Heart left ventricle (tissue), 16 donors: ENCODE measurements around the gene TMEM123. TPM values are rescaled to one million over a fixed set of nuclear protein-coding genes. Genes with fewer than 3 reads are reported as not detected.

Experiments
- ATAC-seq, 4 donors: fragments of 200-7000 bp; cut with Tn5 transposase; one replicate each; pipeline ENCODE4 v1.9.1; 2020 to 2022; ENCODE audit warnings: moderate library complexity in 4 of 4, mild to moderate bottlenecking in 3 of 4, moderate number of reproducible peaks in 1 of 4
- DNase-seq, 5 donors: peaks; one replicate each; pipeline ENCODE4 v3.0.0-alpha.2; 2020
- H3K27ac ChIP-seq, 12 donors: fragments of 200-600 bp; sonication (generic) in 4 of 12; one replicate each; pipeline versions ENCODE4 v1.5.0 to v1.8.0; 2016 to 2022; ENCODE audit warnings: mild to moderate bottlenecking in 2 of 12
- H3K27me3 ChIP-seq, 9 donors: fragments of 200-600 bp; sonication (generic) in 2 of 9; one replicate each; pipeline versions ENCODE4 v1.5.1 to v1.8.0; 2016 to 2022; ENCODE audit warnings: mild to moderate bottlenecking in 3 of 9
- H3K36me3 ChIP-seq, 9 donors: fragments of 200-600 bp; sonication (generic) in 2 of 9; one replicate each; pipeline versions ENCODE4 v1.5.0 to v1.8.0; 2018 to 2022; ENCODE audit warnings: mild to moderate bottlenecking in 2 of 9
- H3K4me1 ChIP-seq, 12 donors: fragments of 200-600 bp; sonication (generic) in 4 of 12; one replicate each; pipeline versions ENCODE4 v1.5.0 to v1.8.0; 2016 to 2022; ENCODE audit warnings: mild to moderate bottlenecking in 3 of 12
- H3K4me3 ChIP-seq, 12 donors: fragments of 200-600 bp; sonication (generic) in 4 of 12; one replicate each; pipeline versions ENCODE4 v1.5.0 to v1.8.0; 2017 to 2022; ENCODE audit warnings: mild to moderate bottlenecking in 9 of 12, moderate library complexity in 4 of 12
- H3K9me3 ChIP-seq, 12 donors: fragments of 200-600 bp; sonication (generic) in 4 of 12; one replicate each; pipeline versions ENCODE4 v1.5.0 to v1.8.0; 2016 to 2022; ENCODE audit warnings: mild to moderate bottlenecking in 1 of 12
- POLR2A ChIP-seq, 2 donors: fragments of 450-650 bp; IDR thresholded peaks; one replicate each; pipeline ENCODE4 v1.6.1; 2017; ENCODE audit warnings: antibody characterized with exemption in 2 of 2, mild to moderate bottlenecking in 2 of 2, moderate library complexity in 2 of 2
- WGBS, 4 donors: extraction: QIAGEN DNeasy Blood & Tissue Kit in 2 of 4; methylation state at CpG; one replicate each; pipeline versions ENCODE4 v1.1.5 to v1.1.7; 2013 to 2018; 5-methylcytosine and 5-hydroxymethylcytosine counted together
- intact Hi-C, 10 donors: fragments of 100-400 bp; cut with DNase I; formaldehyde crosslinking; loops; one replicate each; pipeline versions ENCODE4 v1.11.1 to v1.14.2; 2022
- polyA plus RNA-seq, 2 donors: library from polyadenylated mRNA; stranded (reverse); fragments of 200-250 nt; gene quantifications; one replicate each; pipeline ENCODE4 v1.2.3, GENCODE V29; 2013
- total RNA-seq, 9 donors: library from RNA; depleted of rRNA in 2 of 9; stranded (reverse); fragments of >200 nt in 2 of 9; fragmentation: NEBNext Ultra II Directional in 3 of 9; extraction: Animal tissue kit (Norgen Biotek cat#: 25700) in 3 of 9; gene quantifications; one replicate each; pipeline versions ENCODE4 v1.1.0 to v1.2.4, GENCODE V29; 2016 to 2023
- TF ChIP-seq, protein P1 (sequence below), 12 donors: fragments of 200-600 bp; sonication (generic) in 4 of 12; IDR thresholded peaks; one replicate each; pipeline versions ENCODE4 v1.5.0 to v1.8.0; 2018 to 2022; ENCODE audit warnings: antibody characterized with exemption in 12 of 12, mild to moderate bottlenecking in 5 of 12
- donor health status: ischemic (EF 13 %, LVEDD 7.1; RV severe dilation, severe dysfunction).
- donor health status: healthy with polysubstance abuse.
- donor health status: DM: no; HTN: yes; CAD: no.
- donor health status: DM: no; HTN: no; CAD: no.
- donor health status: ischemic (EF 25% LVEDD 6.9; RV normal size, moderate dysfunction).
- donor health status: ischemic (EF 25% LVEDD 5.7; RV mildly dilated, moderate dysfunction).
- donor health status: healthy.
- donor health status: DM: yes; HTN: yes; CAD: no.
- donor health status: ischemic (EF 35%, LVEDD 5.7; RV mildly dilated, moderate dysfunction).
- donor health status: nonischemic (EF 11% LVEDD 7.7; RV severe dilation, severe dysfunction).
- donor health status: DM: yes; HTN: yes; CAD: no.
- donor health status: PGD.
- donor health status: ischemic (EF 29% LVEDD 5.4; RV normal size, mild dysfunction).
- donor health status: nonischemic (EF 23%, LVEDD 6.1; RV moderate dilation, normal function).

The TMEM123 gene
- total and polyA plus RNA-seq, 11 donors = 25.0 to 116 (median 75.6) TPM

DNA sequence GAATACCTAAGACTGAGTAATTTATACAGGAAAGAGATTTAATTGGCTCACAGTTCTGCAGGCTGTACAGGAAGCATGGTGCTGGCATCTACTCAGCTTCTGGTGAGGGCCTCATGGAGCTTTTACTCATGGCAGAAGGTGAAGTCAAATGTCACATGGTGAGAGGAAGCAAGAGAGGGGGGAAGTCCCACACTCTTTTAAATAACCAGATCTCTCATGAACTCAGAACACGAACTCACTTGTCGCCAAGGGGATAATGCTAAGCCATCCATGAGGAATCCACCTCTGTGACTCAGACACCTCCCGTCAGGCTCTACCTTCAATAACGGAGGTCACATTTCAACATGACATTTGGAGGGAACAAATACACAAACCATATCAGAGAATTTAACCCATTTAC lies 63.3 kb downstream of the TMEM123 start:
- Histone ChIP-seq H3K36me3 (peaks cover 0 to 88% (median 64%) of the 10 kb centered on the region in 9 donors), H3K9me3 (peaks cover 0 to 5% (median 0%) of the 10 kb centered on the region in 12 donors), H3K4me3 (no peak overlapping the region), H3K27ac (no peak overlapping the region), H3K27me3 (no peaks in the 10 kb centered on the region), H3K4me1 (peaks cover 0 to 13% (median 6%) of the 10 kb centered on the region in 12 donors)
- ATAC-seq (no peak), DNase-seq (no peak)
- intact Hi-C loops = no loop called here
- WGBS, 4 donors = 94 to 96% (median 95%) methylated on average over 4 of the region's 4 CpGs
- TF ChIP-seq, protein P1, sequence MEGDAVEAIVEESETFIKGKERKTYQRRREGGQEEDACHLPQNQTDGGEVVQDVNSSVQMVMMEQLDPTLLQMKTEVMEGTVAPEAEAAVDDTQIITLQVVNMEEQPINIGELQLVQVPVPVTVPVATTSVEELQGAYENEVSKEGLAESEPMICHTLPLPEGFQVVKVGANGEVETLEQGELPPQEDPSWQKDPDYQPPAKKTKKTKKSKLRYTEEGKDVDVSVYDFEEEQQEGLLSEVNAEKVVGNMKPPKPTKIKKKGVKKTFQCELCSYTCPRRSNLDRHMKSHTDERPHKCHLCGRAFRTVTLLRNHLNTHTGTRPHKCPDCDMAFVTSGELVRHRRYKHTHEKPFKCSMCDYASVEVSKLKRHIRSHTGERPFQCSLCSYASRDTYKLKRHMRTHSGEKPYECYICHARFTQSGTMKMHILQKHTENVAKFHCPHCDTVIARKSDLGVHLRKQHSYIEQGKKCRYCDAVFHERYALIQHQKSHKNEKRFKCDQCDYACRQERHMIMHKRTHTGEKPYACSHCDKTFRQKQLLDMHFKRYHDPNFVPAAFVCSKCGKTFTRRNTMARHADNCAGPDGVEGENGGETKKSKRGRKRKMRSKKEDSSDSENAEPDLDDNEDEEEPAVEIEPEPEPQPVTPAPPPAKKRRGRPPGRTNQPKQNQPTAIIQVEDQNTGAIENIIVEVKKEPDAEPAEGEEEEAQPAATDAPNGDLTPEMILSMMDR (IDR thresholded peaks at IDR 0.05) = no peak
- TF ChIP-seq POLR2A (IDR thresholded peaks at IDR 0.05) = no peak

DNA sequence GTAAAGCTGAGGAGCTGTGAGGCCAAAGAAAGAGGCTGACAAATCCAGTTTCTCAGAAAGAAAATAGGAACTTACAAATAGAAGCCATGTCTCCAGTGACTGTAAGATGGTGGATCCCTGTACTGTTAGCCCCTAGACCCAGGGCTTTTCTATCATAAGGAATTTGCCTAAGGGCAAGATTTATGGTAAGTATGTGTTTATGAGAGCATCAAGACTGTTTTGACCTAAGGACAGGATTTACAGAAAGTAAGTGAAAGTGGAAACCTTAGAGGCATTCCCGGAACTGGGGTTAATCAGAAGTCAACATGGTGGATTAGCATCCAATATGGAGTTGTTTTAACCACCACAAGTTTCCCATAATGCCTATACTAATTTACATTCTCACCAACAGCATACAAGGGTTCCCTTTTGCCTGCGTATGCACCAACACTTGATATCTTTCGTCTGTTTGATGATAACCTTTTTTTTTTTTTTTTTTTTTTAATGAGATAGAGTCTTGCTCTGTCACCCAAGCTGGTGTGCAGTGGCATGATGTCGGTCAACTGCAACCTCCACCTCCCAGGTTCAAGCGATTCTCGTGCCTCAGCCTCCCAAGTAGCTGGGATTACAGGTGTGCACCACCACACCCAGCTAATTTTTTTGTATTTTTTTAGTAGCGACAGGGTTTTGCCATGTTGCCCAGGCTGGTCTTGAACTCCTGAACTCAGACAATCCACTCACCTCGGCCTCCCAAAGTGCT lies 65.4 kb downstream of the TMEM123 start:
- ATAC-seq (no peak), DNase-seq (no peak)
- Histone ChIP-seq H3K4me3 (no peak overlapping the region), H3K27me3 (no peaks in the 10 kb centered on the region), H3K27ac (no peak overlapping the region), H3K4me1 (peaks cover 0 to 26% (median 15%) of the 10 kb centered on the region in 12 donors), H3K9me3 (peaks cover 0 to under 1% (median 0%) of the 10 kb centered on the region in 12 donors), H3K36me3 (peaks cover 0 to 84% (median 45%) of the 10 kb centered on the region in 9 donors)
- intact Hi-C loops = no loop called here
- TF ChIP-seq, protein P1 (IDR thresholded peaks at IDR 0.05) = no peak
- no peak for TF ChIP-seq POLR2A (IDR thresholded peaks at IDR 0.05)
- 81 to 94% (median 89%) methylated on average over 8 of the region's 8 CpGs for WGBS, 4 donors

GRCh38 chr11:102386136-102386734 lies 66.3 kb downstream of the TMEM123 start:
- 88 to 97% (median 92%) methylated on average over 2 of the region's 2 CpGs for WGBS, 4 donors
- intact Hi-C loops = no loop called here
- no peak for DNase-seq
- TF ChIP-seq POLR2A (IDR thresholded peaks at IDR 0.05) = no peak
- TF ChIP-seq, protein P1 (IDR thresholded peaks at IDR 0.05) = no peak
- Histone ChIP-seq H3K4me1 (peaks cover 0 to 26% (median 15%) of the 10 kb centered on the region in 12 donors), H3K4me3 (no peak overlapping the region), H3K36me3 (peaks cover 0 to 84% (median 44%) of the 10 kb centered on the region in 9 donors), H3K27me3 (no peaks in the 10 kb centered on the region), H3K9me3 (no peaks in the 10 kb centered on the region), H3K27ac (no peak overlapping the region)
- ATAC-seq = no peak
